ENCODE results near the gene NDUFAF7. TPM values are rescaled to one million over a fixed set of nuclear protein-coding genes. Genes with fewer than 3 reads are reported as not detected.
A peak's percentile ranks its signal among the peaks of the same experiment; 100 is the strongest.
"Not testable (repeated sequence)": the region's sequence is repeated elsewhere in the genome, so short reads cannot be mapped to it uniquely, and the experiment has no call there.

The NDUFAF7 gene
- total RNA-seq, 4 donors from 2014 or later = 9.8 to 20.8 (median 12.3) TPM

DNA sequence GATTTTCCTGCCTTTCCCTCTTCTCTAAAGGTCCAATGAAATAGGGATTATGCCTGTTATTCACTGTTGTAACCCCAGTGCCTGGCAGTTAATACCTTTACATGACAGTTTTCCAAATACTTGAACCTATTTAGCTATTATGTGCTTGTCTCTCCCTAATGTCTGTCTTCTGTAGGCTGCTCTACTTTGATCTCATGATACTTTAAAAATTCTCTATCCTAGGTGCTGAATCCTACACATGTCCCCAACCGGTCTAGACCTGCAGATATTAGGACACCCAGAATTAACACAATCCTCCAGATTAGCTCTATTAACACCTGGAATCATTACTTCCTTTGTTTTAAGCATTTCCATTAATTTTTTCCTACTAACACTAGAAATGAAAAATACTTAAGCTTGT lies 7.4 kb upstream of the NDUFAF7 start:
- H3K36me3 ChIP-seq = peaks cover 54% of the 10 kb centered on the region
- 82% methylated on average over 1 of the region's 1 CpG for WGBS

GRCh38 chr2:37225129-37225528 lies 6.3 kb upstream of the NDUFAF7 start:
- DNase-seq (ENCODE audit: low spot score in 2 of 2); H3K27ac ChIP-seq; H3K9me3 ChIP-seq; H3K4me3 ChIP-seq; H3K27me3 ChIP-seq: not testable (repeated sequence)
- WGBS = 63% methylated on average over 1 of the region's 2 CpGs
- Histone ChIP-seq H3K36me3 (peaks cover 45% of the 10 kb centered on the region), H3K4me1 (peaks cover 20% of the 10 kb centered on the region)

More for the DNA sequence above, 7.4 kb upstream of the NDUFAF7 start:
- Histone ChIP-seq H3K9me3 (no peaks in the 10 kb centered on the region), H3K4me3 (no peak overlapping the region), H3K4me1 (peaks cover 17% of the 10 kb centered on the region), H3K27ac (no peak overlapping the region), H3K27me3 (no peaks in the 10 kb centered on the region)
- DNase-seq (ENCODE audit: low spot score in 2 of 2) = no peak
- TF ChIP-seq CTCF (IDR thresholded peaks at IDR 0.05) = no peak
- no peak for TF ChIP-seq POLR2A (IDR thresholded peaks at IDR 0.05)
- no peak for TF ChIP-seq EP300 (IDR thresholded peaks at IDR 0.05)
- TF ChIP-seq POLR2AphosphoS5 (IDR thresholded peaks at IDR 0.05) = no peak

DNA sequence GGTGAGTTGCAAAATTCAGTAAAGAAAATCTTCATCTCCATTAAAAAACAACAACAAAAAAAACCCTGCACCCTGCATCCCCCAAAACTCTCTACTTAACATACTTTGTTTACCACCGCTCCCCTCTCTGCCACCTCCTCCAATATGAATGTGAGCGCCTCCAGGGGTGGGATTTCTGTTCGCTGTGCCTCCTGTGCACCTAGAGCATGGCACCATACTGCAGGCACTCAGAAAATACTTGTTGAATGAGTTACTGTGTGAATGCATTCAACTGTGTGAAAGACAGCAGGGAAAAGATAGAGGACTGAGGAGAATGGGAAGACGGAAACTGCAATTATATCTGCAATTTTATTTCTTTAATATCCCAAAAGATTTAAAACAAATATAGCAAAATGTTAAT lies 4.6 kb upstream of the NDUFAF7 start:
- WGBS = 95% methylated on average over 4 of the region's 4 CpGs
- H3K36me3 ChIP-seq = peaks cover 27% of the 10 kb centered on the region
- TF ChIP-seq POLR2AphosphoS5 (IDR thresholded peaks at IDR 0.05) (no peak), EP300 (IDR thresholded peaks at IDR 0.05) (no peak), CTCF (IDR thresholded peaks at IDR 0.05) (no peak), POLR2A (IDR thresholded peaks at IDR 0.05) (no peak)
- DNase-seq (ENCODE audit: low spot score in 2 of 2) = no peak
- no peaks in the 10 kb centered on the region for H3K9me3 ChIP-seq
- H3K4me1 ChIP-seq = peaks cover 26% of the 10 kb centered on the region
- no peaks in the 10 kb centered on the region for H3K27me3 ChIP-seq
- no peak overlapping the region for H3K27ac ChIP-seq
- no peak overlapping the region for H3K4me3 ChIP-seq

DNA sequence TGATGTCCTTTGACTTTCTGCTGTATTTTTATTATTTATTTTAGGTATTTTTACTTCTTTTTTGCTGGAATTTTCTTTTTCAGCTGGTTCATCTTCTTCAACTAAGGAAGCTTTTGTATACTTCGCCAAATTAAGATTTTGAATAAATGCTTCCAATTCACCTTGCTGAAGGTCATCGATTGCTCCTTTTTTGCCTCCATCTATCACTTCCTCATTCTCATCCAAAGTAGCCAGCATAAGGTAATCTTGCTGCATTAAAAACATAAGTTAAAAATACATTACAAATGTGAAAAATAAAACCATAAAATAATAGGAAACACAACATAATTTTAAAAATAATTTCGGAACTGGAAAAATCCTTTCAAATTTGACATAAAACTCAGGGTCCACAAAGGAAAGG lies 2.7 kb upstream of the NDUFAF7 start:
- WGBS = 94% methylated on average over 3 of the region's 3 CpGs
- peaks cover 14% of the 10 kb centered on the region for H3K36me3 ChIP-seq
- H3K27ac ChIP-seq = no peak overlapping the region
- no peaks in the 10 kb centered on the region for H3K27me3 ChIP-seq
- H3K4me3 ChIP-seq = no peak overlapping the region
- TF ChIP-seq CTCF (IDR thresholded peaks at IDR 0.05) (no peak), POLR2AphosphoS5 (IDR thresholded peaks at IDR 0.05) (no peak), POLR2A (IDR thresholded peaks at IDR 0.05) (no peak)
- no peaks in the 10 kb centered on the region for H3K9me3 ChIP-seq
- DNase-seq (ENCODE audit: low spot score in 2 of 2) = no peak
- H3K4me1 ChIP-seq = peaks cover 39% of the 10 kb centered on the region

DNA sequence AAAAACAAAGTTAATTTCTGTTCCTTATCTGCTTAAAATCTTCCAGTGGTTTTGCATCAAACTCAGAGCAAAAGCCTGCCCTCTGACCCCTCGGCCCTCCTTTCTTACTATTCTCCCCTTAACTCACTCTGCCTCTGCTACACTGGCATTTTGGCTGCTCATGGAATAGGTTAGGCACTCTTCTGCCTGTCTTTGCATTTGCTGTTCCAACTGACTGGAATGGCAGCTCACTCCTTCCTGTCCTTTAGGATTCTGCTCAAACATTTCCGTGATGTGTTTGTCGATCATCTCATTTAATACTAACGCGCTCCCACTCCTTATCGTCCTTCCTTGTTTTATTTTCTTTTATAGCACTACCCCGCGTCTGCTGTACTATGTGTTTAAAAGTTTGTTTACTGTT lies 877 bp upstream of the NDUFAF7 start:
- Histone ChIP-seq H3K36me3 (peaks cover 12% of the 10 kb centered on the region), H3K27me3 (no peaks in the 10 kb centered on the region), H3K4me1 (peaks cover 39% of the 10 kb centered on the region), H3K27ac (peak overlapping the region; percentile 93), H3K4me3 (peak overlapping the region; percentile 81), H3K9me3 (no peaks in the 10 kb centered on the region)
- no peak for DNase-seq (ENCODE audit: low spot score in 2 of 2)
- TF ChIP-seq CTCF (IDR thresholded peaks at IDR 0.05) (no peak), POLR2AphosphoS5 (IDR thresholded peaks at IDR 0.05) (no peak), EP300 (IDR thresholded peaks at IDR 0.05) (no peak), POLR2A (IDR thresholded peaks at IDR 0.05) (no peak)
- 1% methylated on average over 8 of the region's 8 CpGs for WGBS

Measured in suprapubic skin (tissue), 4 donors.